HCT116 (cell line): Measurements from ENCODE around the gene ZNF439. TPM values are rescaled to one million over a fixed set of nuclear protein-coding genes. Genes with fewer than 3 reads are reported as not detected.
"Not testable (repeated sequence)": the region's sequence is repeated elsewhere in the genome, so short reads cannot be mapped to it uniquely, and the experiment has no call there.

Experiments
- ATAC-seq: fragments of 200-7000 bp; cut with Tn5 transposase; 2 replicates; pipeline ENCODE4 v1.9.1; 2020; ENCODE audit warnings: mild to moderate bottlenecking, moderate library complexity
- BruUV-seq: library from RNA; stranded (reverse); fragments of 400-500 nt; replicated peaks from 2 replicates; lab custom pipeline; 2021; lab: Mats Ljungman, UMichigan
- CTCF ChIA-PET: fragments of 300-600 bp; sonication (Branson Sonifier 250); formaldehyde crosslinking; loops from one replicate; lab custom pipeline; 2021; ENCODE audit warnings: antibody characterized with exemption; lab: Charles Lee
- POLR2A ChIA-PET: fragments of 300-600, 350-600 bp; sonication (Branson Sonifier 250); formaldehyde crosslinking; loops from one replicate; lab custom pipeline; 2021; ENCODE audit warnings: antibody characterized with exemption; lab: Charles Lee
- RAD21 ChIA-PET, 2 experiments: fragments of 300-600 bp; sonication (Branson Sonifier 250); formaldehyde crosslinking; loops; one replicate each; lab custom pipeline; 2023; ENCODE audit warnings: low total read pairs in 2 of 2; ENCODE audit not compliant: uncharacterized antibody in 2 of 2, unreplicated experiment in 2 of 2, low non-redundant PET in 1 of 2; lab: Charles Lee
- DNase-seq: peaks from one replicate; pipeline ENCODE4 v3.0.0-alpha.2; 2010; ENCODE audit warnings: low read depth, low spot score
- H2AFZ ChIP-seq: fragments of 200-600 bp; shearing (Covaris generic), sonication (generic); 2 replicates; pipeline ENCODE4 v1.6.1; 2017; ENCODE audit warnings: low read depth, mixed run types, mixed read lengths, antibody characterized with exemption, low read length; ENCODE audit not compliant: poor library complexity, severe bottlenecking
- H3K27ac ChIP-seq: 2 replicates; pipeline ENCODE4 v1.5.1; 2012; ENCODE audit warnings: low read depth, low read length
- H3K27me3 ChIP-seq: fragments of 200-600 bp; sonication (generic); 2 replicates; pipeline ENCODE4 v1.6.1; 2016; ENCODE audit warnings: mixed run types, low read length, mixed read lengths; ENCODE audit not compliant: insufficient read depth
- H3K36me3 ChIP-seq, 2 experiments: fragments of 200-500 bp in 1 of 2; fragments of 200-600 bp in 1 of 2; sonication (Bioruptor generic) in 1 of 2; sonication (generic) in 1 of 2; 2 replicates each; pipeline versions ENCODE4 v1.5.1 to v1.6.1; 2014 to 2016; ENCODE audit warnings: low read length in 2 of 2, inconsistent platforms in 1 of 2, mixed read lengths in 1 of 2, mixed run types in 1 of 2; ENCODE audit not compliant: insufficient read depth in 2 of 2, control insufficient read depth in 1 of 2
- H3K4me1 ChIP-seq, 2 experiments: fragments of 200-600 bp in 1 of 2; sonication (generic) in 1 of 2; 2 replicates each; pipeline versions ENCODE4 v1.5.1 to v1.6.1; 2012 to 2017; ENCODE audit warnings: low read length in 2 of 2, inconsistent platforms in 1 of 2, mild to moderate bottlenecking in 1 of 2, mixed read lengths in 1 of 2, mixed run types in 1 of 2, moderate library complexity in 1 of 2; ENCODE audit not compliant: insufficient read depth in 2 of 2, control insufficient read depth in 1 of 2
- H3K4me2 ChIP-seq: fragments of 200-600 bp; sonication (generic); 2 replicates; pipeline ENCODE4 v1.6.1; 2017; ENCODE audit warnings: mixed run types, low read length, mixed read lengths
- H3K4me3 ChIP-seq, 2 experiments: fragments of 200-600 bp in 1 of 2; sonication (generic) in 1 of 2; replicated peaks in 1 of 2; 2 replicates each; pipeline ENCODE4 v1.5.1; 2011 to 2016; ENCODE audit warnings: low read length in 2 of 2, control low read depth in 1 of 2, low read depth in 1 of 2, mild to moderate bottlenecking in 1 of 2, mixed read lengths in 1 of 2, mixed run types in 1 of 2
- H3K79me2 ChIP-seq: fragments of 200-600 bp; sonication (generic); 2 replicates; pipeline ENCODE4 v1.6.1; 2017; ENCODE audit warnings: mild to moderate bottlenecking, mixed run types, low read length, moderate library complexity, mixed read lengths; ENCODE audit not compliant: insufficient read depth
- H3K9ac ChIP-seq: fragments of 200-600 bp; sonication (generic); 2 replicates; pipeline ENCODE4 v1.6.1; 2016; ENCODE audit warnings: low read length, mixed read lengths
- H3K9me2 ChIP-seq: fragments of 200-600 bp; sonication (generic), shearing (Covaris generic); 2 replicates; pipeline ENCODE4 v1.6.1; 2017; ENCODE audit warnings: mixed run types, mild to moderate bottlenecking, moderate library complexity; ENCODE audit not compliant: insufficient read depth
- H3K9me3 ChIP-seq, 2 experiments: fragments of 200-500 bp in 1 of 2; fragments of 200-600 bp in 1 of 2; sonication (Bioruptor generic) in 1 of 2; sonication (generic) in 1 of 2; 2 replicates each; pipeline ENCODE4 v1.6.1; 2014 to 2017; ENCODE audit warnings: low read length in 2 of 2, mixed read lengths in 2 of 2, inconsistent platforms in 1 of 2, low read depth in 1 of 2, mild to moderate bottlenecking in 1 of 2, mixed run types in 1 of 2, moderate library complexity in 1 of 2; ENCODE audit not compliant: control insufficient read depth in 1 of 2, insufficient read depth in 1 of 2
- H4K20me1 ChIP-seq: fragments of 200-600 bp; sonication (generic), shearing (Covaris generic); 2 replicates; pipeline ENCODE4 v1.6.1; 2017; ENCODE audit warnings: mixed run types, mild to moderate bottlenecking, moderate library complexity; ENCODE audit not compliant: insufficient read depth
- ATF3 ChIP-seq: IDR thresholded peaks from 2 replicates; pipeline ENCODE4 v1.6.1; 2012
- CBX3 ChIP-seq: IDR thresholded peaks from 2 replicates; pipeline ENCODE4 v1.6.1; 2012; ENCODE audit warnings: low read depth
- CEBPB ChIP-seq: IDR thresholded peaks from 2 replicates; pipeline ENCODE4 v1.6.1; 2012; ENCODE audit warnings: low read depth
- EGR1 ChIP-seq: IDR thresholded peaks from 2 replicates; pipeline ENCODE4 v1.6.1; 2012; ENCODE audit warnings: low read depth
- ELF1 ChIP-seq: IDR thresholded peaks from 2 replicates; pipeline ENCODE4 v1.6.1; 2012; ENCODE audit warnings: low read depth, borderline replicate concordance
- EZH2 ChIP-seq: fragments of 200-600 bp; sonication (generic); IDR thresholded peaks from 2 replicates; pipeline ENCODE4 v1.6.1; 2017; ENCODE audit warnings: antibody characterized with exemption, mixed run types
- EZH2phosphoT487 ChIP-seq: fragments of 200-600 bp; IDR thresholded peaks from 2 replicates; pipeline ENCODE4 v1.6.1; 2018; ENCODE audit warnings: antibody characterized with exemption, borderline replicate concordance
- FOSL1 ChIP-seq: IDR thresholded peaks from 2 replicates; pipeline ENCODE4 v1.6.1; 2012; ENCODE audit warnings: low read depth
- JUND ChIP-seq: IDR thresholded peaks from 2 replicates; pipeline ENCODE4 v1.6.1; 2012
- POLR2A ChIP-seq: IDR thresholded peaks from 2 replicates; pipeline ENCODE4 v1.7.0; 2011; ENCODE audit warnings: borderline replicate concordance; ENCODE audit not compliant: insufficient read depth, insufficient read length; ENCODE audit errors: extremely low read depth
- POLR2AphosphoS5 ChIP-seq: IDR thresholded peaks from 2 replicates; pipeline ENCODE4 v1.6.1; 2011; ENCODE audit warnings: mild to moderate bottlenecking, low read depth, low read length, moderate library complexity
- REST ChIP-seq: IDR thresholded peaks from 2 replicates; pipeline ENCODE4 v1.6.1; 2012; ENCODE audit warnings: low read depth
- SRF ChIP-seq: IDR thresholded peaks from 2 replicates; pipeline ENCODE4 v1.6.1; 2012; ENCODE audit warnings: low read depth
- YY1 ChIP-seq: IDR thresholded peaks from 2 replicates; pipeline ENCODE4 v1.6.1; 2011; ENCODE audit warnings: low read length, low read depth, moderate library complexity, mild to moderate bottlenecking; ENCODE audit not compliant: insufficient replicate concordance; ENCODE audit errors: extremely low read depth
- ZFX ChIP-seq: fragments of 450-650 bp; IDR thresholded peaks from 2 replicates; pipeline ENCODE4 v1.6.1; 2017
- ZNF274 ChIP-seq: fragments of 200-500 bp; sonication (Bioruptor generic); IDR thresholded peaks from 2 replicates; pipeline ENCODE4 v1.6.1; 2014; ENCODE audit warnings: mild to moderate bottlenecking, low read depth, low read length, inconsistent platforms
- intact Hi-C: fragments of 100-400 bp; cut with micrococcal nuclease; formaldehyde crosslinking; loops from 2 replicates; pipeline ENCODE4 v1.10.0; 2022
- total RNA-seq: library from RNA; stranded (reverse); gene quantifications from one replicate; pipeline ENCODE4 v1.2.1, GENCODE V29; 2021; ENCODE audit not compliant: unreplicated experiment
- TF ChIP-seq, protein P1 (sequence below): IDR thresholded peaks from 2 replicates; pipeline ENCODE4 v1.6.1; 2012

ZNF439 gene
- total RNA-seq, 1 experiment from 2014 or later = not detected

DNA sequence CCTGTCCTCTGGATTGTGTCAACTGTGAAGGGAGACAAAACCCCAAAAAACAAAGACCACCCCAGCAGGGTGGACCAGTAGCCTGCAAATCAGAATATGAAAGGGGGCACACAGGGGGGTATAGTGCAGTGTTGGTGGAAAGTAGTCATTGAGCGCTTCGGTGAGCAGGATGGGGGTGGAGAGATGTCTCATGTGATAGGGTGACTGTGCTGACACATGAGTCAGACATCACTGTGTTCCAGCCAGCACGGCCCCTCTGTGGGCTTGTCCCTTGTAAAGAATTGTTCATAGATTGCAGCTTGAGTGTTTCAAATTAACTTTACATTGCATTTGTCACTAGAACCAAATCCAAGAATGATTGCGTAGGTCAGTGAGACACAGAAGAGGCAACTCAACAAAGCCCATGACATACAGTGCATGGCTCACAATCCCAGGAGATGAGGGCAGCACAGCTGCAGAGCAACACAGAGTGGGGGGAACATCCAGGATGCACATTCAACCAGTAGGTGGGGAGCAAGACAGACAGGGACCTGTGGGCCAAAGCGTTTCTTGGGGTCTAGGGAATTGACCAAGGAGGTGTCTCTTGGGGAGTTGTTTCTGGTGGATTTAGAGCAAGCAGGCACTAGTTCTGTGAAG lies 26.9 kb upstream of the ZNF439 start:
- no peak overlapping the region for H3K4me3 ChIP-seq
- TF ChIP-seq EGR1 (no peak), EZH2 (no peak), REST (no peak), JUND (no peak), CBX3 (no peak), ELF1 (no peak), POLR2AphosphoS5 (no peak), ATF3 (no peak), ZFX (no peak), SRF (no peak), EZH2phosphoT487 (no peak), CEBPB (no peak), FOSL1 (no peak), POLR2A (no peak), ZNF274 (no peak), YY1 (no peak)
- TF ChIP-seq, protein P1, sequence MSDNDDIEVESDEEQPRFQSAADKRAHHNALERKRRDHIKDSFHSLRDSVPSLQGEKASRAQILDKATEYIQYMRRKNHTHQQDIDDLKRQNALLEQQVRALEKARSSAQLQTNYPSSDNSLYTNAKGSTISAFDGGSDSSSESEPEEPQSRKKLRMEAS = no peak
- ChIA-PET CTCF (no interaction called here), RAD21 (no interaction called here), POLR2A (no interaction called here)
- H3K9me2 ChIP-seq = no peaks in the 10 kb centered on the region
- ATAC-seq (no peak), DNase-seq (no peak)
- H3K79me2 ChIP-seq = no peaks in the 10 kb centered on the region
- no peaks in the 10 kb centered on the region for H3K36me3 ChIP-seq
- no peaks in the 10 kb centered on the region for H4K20me1 ChIP-seq
- BruUV-seq = no TSS peak
- no peak overlapping the region for H3K27ac ChIP-seq
- H3K27me3 ChIP-seq = no peaks in the 10 kb centered on the region
- no peak overlapping the region for H3K4me2 ChIP-seq
- no peak overlapping the region for H3K9ac ChIP-seq
- H3K4me1 ChIP-seq = no peaks in the 10 kb centered on the region
- H2AFZ ChIP-seq = no peak overlapping the region
- intact Hi-C loops = no loop called here
- H3K9me3 ChIP-seq = peaks cover 5 to 8% of the 10 kb centered on the region in 2 experiments; a peak in 3 of 4 replicates

- H3K4me2 ChIP-seq, H3K27me3 ChIP-seq, ATAC-seq, RAD21 ChIA-PET, CTCF ChIA-PET, DNase-seq, H3K79me2 ChIP-seq, H3K4me1 ChIP-seq, BruUV-seq, intact Hi-C loops, H3K27ac ChIP-seq, H2AFZ ChIP-seq, H4K20me1 ChIP-seq, H3K9ac ChIP-seq, H3K4me3 ChIP-seq, H3K9me2 ChIP-seq, POLR2A ChIA-PET: not testable (repeated sequence)
- Histone ChIP-seq H3K9me3 (peaks cover 16 to 48% of the 10 kb centered on the region in 2 experiments; a peak in 3 of 4 replicates), H3K36me3 (peaks cover 2 to 21% of the 10 kb centered on the region in 2 experiments; a peak in 3 of 4 replicates)
Measured at GRCh38 chr19:11828957-11829876, 19.3 kb upstream of the ZNF439 start.
